ENCODE data around the gene ZC2HC1B.

GRCh38 chr6:143911028-143911427, 46.8 kb downstream of the ZC2HC1B start:
- TF ChIP-seq REST (tag by site-specific recombination; IDR thresholded peaks at IDR 0.05) (no peak), CTCF (tag by site-specific recombination; IDR thresholded peaks at IDR 0.05) (no peak), ZNF558 (tag by site-specific recombination; IDR thresholded peaks at IDR 0.05) (no peak), ZSCAN5A (tag by site-specific recombination; IDR thresholded peaks at IDR 0.05) (no peak), SETDB1 (IDR thresholded peaks at IDR 0.05; ENCODE audit: insufficient read length, low read length) (peak; percentile 62), SP3 (tag by site-specific recombination; IDR thresholded peaks at IDR 0.05) (no peak)

All from HEK293 (cell line).